ENCODE measurements around the gene C3AR1. TPM values are rescaled to one million over a fixed set of nuclear protein-coding genes. Genes with fewer than 3 reads are reported as not detected.

C3AR1 gene
- total RNA-seq, 1 experiment from 2014 or later, result not detected

GRCh38 chr12:8036346-8036745 lies 29.8 kb downstream of the C3AR1 start:
- Histone ChIP-seq H2BK20ac (ENCODE audit: low read depth, low read length, poor library complexity, severe bottlenecking) (no peak overlapping the region), H3K23ac (ENCODE audit: insufficient read length, low read depth, low read length) (no peak overlapping the region), H2BK120ac (ENCODE audit: low read depth, low read length, poor library complexity, severe bottlenecking) (no peak overlapping the region), H2BK15ac (ENCODE audit: low read depth, low read length) (no peak overlapping the region), H3T11ph (ENCODE audit: low read length) (no peak overlapping the region), H3K14ac (ENCODE audit: insufficient read depth, low read length) (no peak overlapping the region), H2BK12ac (ENCODE audit: insufficient read length, low read depth, low read length) (no peak overlapping the region), H3K27me3 (ENCODE audit: insufficient read depth, low read length) (no peaks in the 10 kb centered on the region), H2AK5ac (ENCODE audit: insufficient read length, low read length) (no peak overlapping the region), H2BK5ac (ENCODE audit: insufficient read length, low read length) (no peak overlapping the region), H3K23me2 (ENCODE audit: insufficient read length, low read depth, low read length, poor library complexity, severe bottlenecking) (peaks cover 14% of the 10 kb centered on the region), H4K20me1 (ENCODE audit: control insufficient read depth, insufficient read depth, insufficient read length) (no peaks in the 10 kb centered on the region), H3K9ac (ENCODE audit: extremely low read depth, insufficient read length, low read length) (no peak overlapping the region), H3K27ac (ENCODE audit: insufficient read length, low read depth, low read length) (no peak overlapping the region), H3K4me1 (ENCODE audit: insufficient read depth, low read length) (peaks cover 29% of the 10 kb centered on the region; the same call in 1 of the 2 replicates), H4K91ac (ENCODE audit: insufficient read length, low read depth, low read length) (no peak overlapping the region), H3K79me2 (ENCODE audit: insufficient read depth, low read length) (no peaks in the 10 kb centered on the region; the same call in 1 of the 2 replicates), H4K8ac (replicated peaks; ENCODE audit: insufficient read length, low read depth, low read length) (no peak overlapping the region), H3K79me1 (ENCODE audit: insufficient read depth, low read depth, low read length, poor library complexity, severe bottlenecking) (no peaks in the 10 kb centered on the region), H4K5ac (ENCODE audit: insufficient read length, low read depth, low read length) (no peak overlapping the region), H3K4ac (ENCODE audit: low read depth, low read length) (no peak overlapping the region), H3K18ac (ENCODE audit: insufficient read length, low read depth, low read length) (no peak overlapping the region), H2AFZ (ENCODE audit: low read length) (no peak overlapping the region), H3K9me3 (ENCODE audit: control insufficient read depth, low read depth, low read length) (no peaks in the 10 kb centered on the region), H3K4me2 (ENCODE audit: insufficient read depth, insufficient read length, low read length) (no peak overlapping the region), H3K56ac (ENCODE audit: insufficient read length, low read depth, low read length) (no peak overlapping the region)
- no peak for TF ChIP-seq CTCF (conservative IDR thresholded peaks at IDR 0.05)
- WGBS (ENCODE audit: extremely low coverage, insufficient read length, low lambda C conversion rate), result no CpG with 5 or more reads among the region's 8 CpGs
- Mint-ChIP-seq H3K4me1 (peaks cover 59 to 67% of the 10 kb centered on the region in 2 experiments), H3K27ac (peak overlapping the region in 1 of 3 experiments; percentile 58; a peak in 2 of 7 replicates), H3K36me3 (ENCODE audit: insufficient read depth in 1 of 3, low read depth in 3 of 3) (peaks cover 0 to 6% (median 1%) of the 10 kb centered on the region in 3 experiments; a peak in 3 of 7 replicates), H3K27me3 (ENCODE audit: low read depth) (peaks cover 7% of the 10 kb centered on the region), H3K9me3 (no peaks in the 10 kb centered on the region), H3K4me3 (0 out of 5 replicates have a peak overlapping the region, but pooled peaks of 1 of the 2 experiments have one; percentile 35)
- no peak for DNase-seq

All from H9 (cell line).